Measurements from ENCODE around the gene LTBP2. TPM values are rescaled to one million over a fixed set of nuclear protein-coding genes. Genes with fewer than 3 reads are reported as not detected.

LTBP2 gene
- total RNA-seq, 1 donor from 2014 or later: 39.5 TPM

GRCh38 chr14:74637178-74637550 lies 25.1 kb upstream of the LTBP2 start:
- intact Hi-C loops (cut with DNase I): no loop called here
- DNase-seq: no peak
- H3K4me1 ChIP-seq: peaks cover 8% of the 10 kb centered on the region
- TF ChIP-seq CTCF (IDR thresholded peaks at IDR 0.05): no peak
- no peak for ATAC-seq
- H3K27me3 ChIP-seq (ENCODE audit: low read depth): peaks cover 3% of the 10 kb centered on the region
- no peaks in the 10 kb centered on the region for H3K9me3 ChIP-seq
- no peak overlapping the region for H3K27ac ChIP-seq
- no peak overlapping the region for H3K4me3 ChIP-seq
- no peaks in the 10 kb centered on the region for H3K36me3 ChIP-seq

GRCh38 chr14:74636424-74637177 lies 24.6 kb upstream of the LTBP2 start:
- DNase-seq (no peak), ATAC-seq (no peak)
- intact Hi-C loops (cut with DNase I): no loop called here
- no peaks in the 10 kb centered on the region for H3K9me3 ChIP-seq
- H3K27me3 ChIP-seq (ENCODE audit: low read depth): peaks cover 3% of the 10 kb centered on the region
- no peak overlapping the region for H3K4me3 ChIP-seq
- no peak overlapping the region for H3K27ac ChIP-seq
- H3K36me3 ChIP-seq: no peaks in the 10 kb centered on the region
- TF ChIP-seq CTCF (IDR thresholded peaks at IDR 0.05): no peak
- peaks cover 8% of the 10 kb centered on the region for H3K4me1 ChIP-seq

GRCh38 chr14:74635847-74636246 lies 23.8 kb upstream of the LTBP2 start:
- no peak overlapping the region for H3K27ac ChIP-seq
- H3K36me3 ChIP-seq: no peaks in the 10 kb centered on the region

GRCh38 chr14:74634964-74635363 lies 22.9 kb upstream of the LTBP2 start:
- Histone ChIP-seq H3K9me3 (no peaks in the 10 kb centered on the region), H3K4me1 (peaks cover 8% of the 10 kb centered on the region), H3K27ac (no peak overlapping the region), H3K27me3 (ENCODE audit: low read depth) (peaks cover 3% of the 10 kb centered on the region), H3K4me3 (no peak overlapping the region), H3K36me3 (no peaks in the 10 kb centered on the region)
- intact Hi-C loops (cut with DNase I): no loop called here
- no peak for TF ChIP-seq CTCF (IDR thresholded peaks at IDR 0.05)
- no peak for ATAC-seq
- no peak for DNase-seq

More at GRCh38 chr14:74635847-74636246, 23.8 kb upstream of the LTBP2 start:
- Histone ChIP-seq H3K4me3 (no peak overlapping the region), H3K27me3 (ENCODE audit: low read depth) (peaks cover 3% of the 10 kb centered on the region), H3K4me1 (peaks cover 8% of the 10 kb centered on the region), H3K9me3 (no peaks in the 10 kb centered on the region)
- ATAC-seq (no peak), DNase-seq (no peak)
- TF ChIP-seq CTCF (IDR thresholded peaks at IDR 0.05): no peak
- intact Hi-C loops (cut with DNase I): no loop called here

GRCh38 chr14:74634481-74634880 lies 22.4 kb upstream of the LTBP2 start:
- DNase-seq: no peak
- no peak overlapping the region for H3K27ac ChIP-seq
- intact Hi-C loops (cut with DNase I): no loop called here

More at GRCh38 chr14:74634481-74634880, 22.4 kb upstream of the LTBP2 start:
- Histone ChIP-seq H3K9me3 (no peaks in the 10 kb centered on the region), H3K27me3 (ENCODE audit: low read depth) (peaks cover 3% of the 10 kb centered on the region), H3K4me3 (no peak overlapping the region), H3K4me1 (peaks cover 8% of the 10 kb centered on the region), H3K36me3 (no peaks in the 10 kb centered on the region)
- no peak for TF ChIP-seq CTCF (IDR thresholded peaks at IDR 0.05)
- no peak for ATAC-seq

All from lower lobe of right lung (tissue), 2 donors.